Measurements from ENCODE around the gene RTL1. TPM values are rescaled to one million over a fixed set of nuclear protein-coding genes. Genes with fewer than 3 reads are reported as not detected.

RTL1 gene
- total RNA-seq, 1 donor from 2014 or later = 4.2 TPM

- no peak for DNase-seq
These were observed 69.3 kb downstream of the RTL1 start for GRCh38 chr14:100834082-100834793.

- DNase-seq = no peak
These were observed 71.1 kb downstream of the RTL1 start for GRCh38 chr14:100832311-100832960.

- no peak for DNase-seq
These were observed 72.8 kb downstream of the RTL1 start for GRCh38 chr14:100830681-100831080.

Small RNAs within 50 kb of the gene (small RNA-seq; reads per million reads assigned to genes)
- gene MIR127 (ENCODE audit: low replicate concordance) (not detected), gene MIR136 (ENCODE audit: low replicate concordance) (not detected), gene MIR337 (ENCODE audit: low replicate concordance) (21.5 reads per million, percentile 94 among the genes with 10 or more reads in this experiment), gene MIR370 (ENCODE audit: low replicate concordance) (29.3 reads per million, percentile 94 among the genes with 10 or more reads in this experiment), gene MIR431 (ENCODE audit: low replicate concordance) (not detected), gene MIR432 (ENCODE audit: low replicate concordance) (not detected), gene MIR433 (ENCODE audit: low replicate concordance) (not detected), gene MIR493 (ENCODE audit: low replicate concordance) (135 reads per million, percentile 97 among the genes with 10 or more reads in this experiment), gene RF02145 (ENCODE audit: low replicate concordance) (not detected), gene SNORD112 (ENCODE audit: low replicate concordance) (4.2 reads per million, percentile 90 among the genes with 10 or more reads in this experiment), gene SNORD113-1 (ENCODE audit: low replicate concordance) (not detected), gene SNORD113-2 (ENCODE audit: low replicate concordance) (not detected), gene SNORD113-3 (ENCODE audit: low replicate concordance) (86.6 reads per million, percentile 96 among the genes with 10 or more reads in this experiment), gene SNORD113-4 (ENCODE audit: low replicate concordance) (29.0 reads per million, percentile 94 among the genes with 10 or more reads in this experiment), gene SNORD113-5 (ENCODE audit: low replicate concordance) (1,752 reads per million, percentile 99 among the genes with 10 or more reads in this experiment), gene SNORD113-6 (ENCODE audit: low replicate concordance) (918 reads per million, percentile 99 among the genes with 10 or more reads in this experiment), gene SNORD113-7 (ENCODE audit: low replicate concordance) (2,540 reads per million, percentile 99 among the genes with 10 or more reads in this experiment), gene SNORD113-8 (ENCODE audit: low replicate concordance) (7,566 reads per million, percentile 100 among the genes with 10 or more reads in this experiment), gene SNORD113-9 (ENCODE audit: low replicate concordance) (742 reads per million, percentile 98 among the genes with 10 or more reads in this experiment), gene SNORD114-1 (ENCODE audit: low replicate concordance) (7,144 reads per million, percentile 100 among the genes with 10 or more reads in this experiment), gene SNORD114-2 (ENCODE audit: low replicate concordance) (not detected), gene SNORD114-3 (ENCODE audit: low replicate concordance) (1,712 reads per million, percentile 99 among the genes with 10 or more reads in this experiment)

Other genes with a start within 250 kb of the RTL1 start
- 114 TPM for gene DLK1, start 176.8 kb downstream of the RTL1 start, total RNA-seq
- 486 TPM for gene MEG3, start 77.6 kb downstream of the RTL1 start, total RNA-seq

Data from skin of body (tissue), 3 donors.